Measurements from ENCODE around the gene MRPS6.

DNA sequence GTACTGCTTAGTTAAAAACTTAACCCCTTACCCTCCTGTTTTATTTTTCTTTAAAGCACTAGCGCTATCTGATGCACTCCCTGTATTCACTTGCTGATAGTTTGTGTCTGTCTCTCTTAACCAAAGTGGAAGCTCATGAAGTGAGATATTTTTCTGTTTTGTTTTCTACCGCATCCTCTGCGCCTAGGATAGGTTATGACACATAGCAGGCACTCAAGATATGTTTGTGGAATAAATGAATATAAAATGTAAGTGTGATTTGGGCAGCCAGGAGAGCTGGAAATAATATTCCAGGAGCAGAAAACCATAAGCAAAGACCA, 49.0 kb upstream of the MRPS6 start:
- TF ChIP-seq POLR2A (IDR thresholded peaks at IDR 0.05; ENCODE audit: low read depth, low read length), result no peak
- TF ChIP-seq TAF1 (IDR thresholded peaks at IDR 0.05; ENCODE audit: low read depth, low read length), result no peak
